Caco-2 (cell line): Measurements from ENCODE around the gene TACR1. TPM values are rescaled to one million over a fixed set of nuclear protein-coding genes. Genes with fewer than 3 reads are reported as not detected.
A peak's percentile ranks its signal among the peaks of the same experiment; 100 is the strongest.

Experiments used
- BruUV-seq: library from RNA; stranded (reverse); fragments of 400-500 nt; replicated peaks from 2 replicates; lab custom pipeline; 2021; lab: Mats Ljungman, UMichigan
- CTCF ChIA-PET: fragments of 300-600 bp; sonication (Branson Sonifier 250); formaldehyde crosslinking; loops from one replicate; lab custom pipeline; 2022; ENCODE audit warnings: antibody characterized with exemption; lab: Charles Lee
- POLR2A ChIA-PET: fragments of 300-600 bp; sonication (Branson Sonifier 250); formaldehyde crosslinking; loops from one replicate; lab custom pipeline; 2022; ENCODE audit warnings: antibody characterized with exemption; lab: Charles Lee
- DNase-seq, 2 experiments: peaks; one replicate each; pipeline versions ENCODE4 v3.0.0 to v3.0.0-alpha.2; 2020 to 2022
- H3K27me3 ChIP-seq: replicated peaks from 2 replicates; pipeline ENCODE4 v1.6.0; 2011; ENCODE audit warnings: low read length; ENCODE audit not compliant: control insufficient read depth, insufficient read depth
- H3K36me3 ChIP-seq: 2 replicates; pipeline ENCODE4 v1.5.1; 2011; ENCODE audit warnings: low read length; ENCODE audit not compliant: control insufficient read depth, insufficient read depth
- H3K4me1 ChIP-seq: fragments of 250-450 bp; sonication (Bioruptor Pico); 2 replicates; pipeline ENCODE4 v1.5.1; 2020; ENCODE audit warnings: mild to moderate bottlenecking
- H3K4me3 ChIP-seq: 2 replicates; pipeline ENCODE4 v1.5.1; 2011; ENCODE audit warnings: low read depth, mild to moderate bottlenecking, control low read depth, low read length
- H3K9me3 ChIP-seq: fragments of 250-450 bp; sonication (Bioruptor Pico); 2 replicates; pipeline ENCODE4 v1.5.1; 2020; ENCODE audit warnings: mild to moderate bottlenecking, moderate library complexity
- H3K27ac Mint-ChIP-seq: one replicate; pipeline ENCODE4 v1.8.0; 2022; ENCODE audit warnings: mixed read lengths; ENCODE audit not compliant: unreplicated experiment
- H3K27me3 Mint-ChIP-seq: one replicate; pipeline ENCODE4 v1.8.0; 2022; ENCODE audit warnings: mixed read lengths; ENCODE audit not compliant: insufficient read depth, unreplicated experiment
- H3K36me3 Mint-ChIP-seq: one replicate; pipeline ENCODE4 v1.8.0; 2022; ENCODE audit warnings: mild to moderate bottlenecking, mixed read lengths; ENCODE audit not compliant: insufficient read depth, unreplicated experiment
- H3K4me1 Mint-ChIP-seq: one replicate; pipeline ENCODE4 v1.8.0; 2022; ENCODE audit warnings: low read depth, mixed read lengths; ENCODE audit not compliant: unreplicated experiment
- H3K4me3 Mint-ChIP-seq: one replicate; pipeline ENCODE4 v1.8.0; 2022; ENCODE audit warnings: mild to moderate bottlenecking, moderate library complexity, mixed read lengths; ENCODE audit not compliant: unreplicated experiment
- H3K9me3 Mint-ChIP-seq: one replicate; pipeline ENCODE4 v1.8.0; 2022; ENCODE audit warnings: mixed read lengths; ENCODE audit not compliant: unreplicated experiment
- CTCF ChIP-seq, 2 experiments: fragments of 200-600 bp in 1 of 2; IDR thresholded peaks; 1 replicate in 1 of 2; 2 replicates in 1 of 2; pipeline versions ENCODE4 v1.5.1 to v1.8.0; 2011 to 2022; ENCODE audit warnings: antibody characterized with exemption in 1 of 2, control low read depth in 1 of 2, inconsistent platforms in 1 of 2, low read depth in 1 of 2, low read length in 1 of 2, mild to moderate bottlenecking in 1 of 2, moderate library complexity in 1 of 2; ENCODE audit not compliant: insufficient read depth in 1 of 2, severe bottlenecking in 1 of 2, unreplicated experiment in 1 of 2
- intact Hi-C: fragments of 100-400 bp; cut with micrococcal nuclease; formaldehyde crosslinking; loops from one replicate; pipeline ENCODE4 v1.10.0; 2022; ENCODE audit not compliant: unreplicated experiment
- total RNA-seq: library from RNA; stranded (reverse); gene quantifications from 2 replicates; pipeline ENCODE4 v1.2.3, GENCODE V29; 2022

Gene TACR1
- total RNA-seq, 1 experiment from 2014 or later: 0.07 TPM

- DNase-seq: no peak
- Histone ChIP-seq H3K4me1 (peaks cover 23% of the 10 kb centered on the region), H3K36me3 (0 out of 2 replicates have a peak, but pooled peaks cover 1% of the 10 kb centered on the region), H3K27me3 (no peaks in the 10 kb centered on the region), H3K9me3 (no peaks in the 10 kb centered on the region), H3K4me3 (no peak overlapping the region)
- H3K36me3 Mint-ChIP-seq: no peaks in the 10 kb centered on the region
- ChIA-PET CTCF (interaction anchor here (0.6 kb wide), 2 partner anchors 14 to 15 kb away, joined by 3 read pairs; no protein-coding TSS in a partner anchor), POLR2A (no interaction called here)
- no peak for TF ChIP-seq CTCF (IDR thresholded peaks at IDR 0.05; ENCODE audit: insufficient read depth in 1 of 2, low read depth in 1 of 2, low read length in 1 of 2, severe bottlenecking in 1 of 2, unreplicated experiment in 1 of 2)
- H3K4me3 Mint-ChIP-seq: no peak overlapping the region
- H3K27ac Mint-ChIP-seq: no peak overlapping the region
- no peaks in the 10 kb centered on the region for H3K27me3 Mint-ChIP-seq
- H3K9me3 Mint-ChIP-seq: no peaks in the 10 kb centered on the region
- intact Hi-C loops: no loop called here
- H3K4me1 Mint-ChIP-seq: peaks cover 30% of the 10 kb centered on the region
- no TSS peak for BruUV-seq
These were observed 175.5 kb downstream of the TACR1 start for GRCh38 chr2:75023666-75024455.

- H3K9me3 Mint-ChIP-seq: no peaks in the 10 kb centered on the region
- H3K4me1 ChIP-seq: peaks cover 23% of the 10 kb centered on the region
- no peak for DNase-seq
- no peaks in the 10 kb centered on the region for H3K36me3 Mint-ChIP-seq
- no peak overlapping the region for H3K4me3 ChIP-seq
- intact Hi-C loops: no loop called here
- H3K27ac Mint-ChIP-seq: no peak overlapping the region
- H3K9me3 ChIP-seq: no peaks in the 10 kb centered on the region
- 0 out of 2 replicates have a peak, but pooled peaks cover 1% of the 10 kb centered on the region for H3K36me3 ChIP-seq
- ChIA-PET CTCF (no interaction called here), POLR2A (interaction anchor here (0.7 kb wide), 1 partner anchor 568 kb away, joined by 3 read pairs; no protein-coding TSS in a partner anchor)
- no peak for TF ChIP-seq CTCF (IDR thresholded peaks at IDR 0.05; ENCODE audit: insufficient read depth in 1 of 2, low read depth in 1 of 2, low read length in 1 of 2, severe bottlenecking in 1 of 2, unreplicated experiment in 1 of 2)
- H3K4me3 Mint-ChIP-seq: no peak overlapping the region
- no peaks in the 10 kb centered on the region for H3K27me3 Mint-ChIP-seq
- BruUV-seq: no TSS peak
- H3K27me3 ChIP-seq: no peaks in the 10 kb centered on the region
- peaks cover 30% of the 10 kb centered on the region for H3K4me1 Mint-ChIP-seq
These were observed 176.8 kb downstream of the TACR1 start for GRCh38 chr2:75022516-75022915.

- Histone ChIP-seq H3K4me1 (peaks cover 23% of the 10 kb centered on the region), H3K36me3 (0 out of 2 replicates have a peak, but pooled peaks cover 1% of the 10 kb centered on the region), H3K4me3 (no peak overlapping the region), H3K9me3 (no peaks in the 10 kb centered on the region), H3K27me3 (no peaks in the 10 kb centered on the region)
- intact Hi-C loops: loop anchor here (2.0 kb wide), 1 partner anchor 19 kb away; no protein-coding TSS in a partner anchor
- no peaks in the 10 kb centered on the region for H3K27me3 Mint-ChIP-seq
- H3K4me1 Mint-ChIP-seq: peaks cover 30% of the 10 kb centered on the region
- no TSS peak for BruUV-seq
- no peaks in the 10 kb centered on the region for H3K36me3 Mint-ChIP-seq
- no peaks in the 10 kb centered on the region for H3K9me3 Mint-ChIP-seq
- peak overlapping the region; percentile 49 for H3K4me3 Mint-ChIP-seq
- CTCF ChIA-PET: no interaction called here
- peak overlapping the region; percentile 60 for H3K27ac Mint-ChIP-seq
- peak; percentile 59 to 67 for DNase-seq
- no peak for TF ChIP-seq CTCF (IDR thresholded peaks at IDR 0.05; ENCODE audit: insufficient read depth in 1 of 2, low read depth in 1 of 2, low read length in 1 of 2, severe bottlenecking in 1 of 2, unreplicated experiment in 1 of 2)
- POLR2A ChIA-PET: no interaction called here
These were observed 177.6 kb downstream of the TACR1 start for GRCh38 chr2:75021672-75022071.
